Upper lobe of left lung (tissue), 6 donors: ENCODE data around the gene ZNRF1. TPM values are rescaled to one million over a fixed set of nuclear protein-coding genes. Genes with fewer than 3 reads are reported as not detected.

Source experiments
- ATAC-seq, 2 donors: fragments of 200-7000 bp; cut with Tn5 transposase; one replicate each; pipeline ENCODE4 v1.9.1; 2022; ENCODE audit warnings: mild to moderate bottlenecking in 2 of 2, moderate library complexity in 2 of 2; ENCODE audit not compliant: low FRiP score in 2 of 2
- DNase-seq, 2 donors: peaks; one replicate each; pipeline ENCODE4 v3.0.0-alpha.2; 2019 to 2020
- H3K27ac ChIP-seq, 4 donors: fragments of 200-600 bp; sonication (generic); one replicate each; pipeline ENCODE4 v1.5.1; 2016 to 2019
- H3K27me3 ChIP-seq, 4 donors: fragments of 200-600 bp; sonication (generic); one replicate each; pipeline ENCODE4 v1.5.1; 2017 to 2019
- H3K36me3 ChIP-seq, 4 donors: fragments of 200-600 bp; sonication (generic); one replicate each; pipeline ENCODE4 v1.5.1; 2016 to 2019
- H3K4me1 ChIP-seq, 4 donors: fragments of 200-600 bp; sonication (generic); one replicate each; pipeline ENCODE4 v1.5.1; 2018 to 2019
- H3K4me3 ChIP-seq, 4 donors: fragments of 200-600 bp; sonication (generic); one replicate each; pipeline ENCODE4 v1.5.1; 2017 to 2019; ENCODE audit warnings: mild to moderate bottlenecking in 2 of 4, moderate library complexity in 1 of 4
- H3K9me3 ChIP-seq, 4 donors: fragments of 200-600 bp; sonication (generic); one replicate each; pipeline ENCODE4 v1.5.1; 2018 to 2019
- EP300 ChIP-seq, 4 donors: sonication (generic); formaldehyde crosslinking; IDR thresholded peaks; one replicate each; pipeline ENCODE4 v1.5.1; 2017; ENCODE audit warnings: antibody characterized with exemption in 4 of 4, control low read depth in 2 of 4
- POLR2A ChIP-seq, 4 donors: fragments of 450-650 bp; IDR thresholded peaks; one replicate each; pipeline ENCODE4 v1.5.1; 2016 to 2017; ENCODE audit warnings: antibody characterized with exemption in 4 of 4, mild to moderate bottlenecking in 2 of 4
- POLR2AphosphoS5 ChIP-seq, 2 donors: sonication (generic); formaldehyde crosslinking; IDR thresholded peaks; one replicate each; pipeline ENCODE4 v1.5.1; 2017; ENCODE audit warnings: antibody characterized with exemption in 2 of 2
- WGBS, 2 donors: methylation state at CpG; one replicate each; pipeline ENCODE4 v1.1.5; 2017 to 2018; 5-methylcytosine and 5-hydroxymethylcytosine counted together
- total RNA-seq, 6 donors: library from RNA; depleted of rRNA in 4 of 6; stranded (reverse); fragments of >200 nt in 4 of 6; gene quantifications; one replicate each; pipeline versions ENCODE4 v1.1.0 to v1.2.1, GENCODE V29; 2016 to 2021
- TF ChIP-seq, protein P1 (sequence below), 6 experiments: fragments of 450-650 bp in 4 of 6; fragments of 200-600 bp in 2 of 6; sonication (generic) in 2 of 6; IDR thresholded peaks; one replicate each; pipeline ENCODE4 v1.5.1; 2016 to 2019; ENCODE audit warnings: antibody characterized with exemption in 6 of 6
- donor health status: DM: no; HTN: no; CAD: no; lungs with moderate emphysema.
- donor health status: DM: no; HTN: yes; CAD: no; lungs with severe emphysema.

Gene ZNRF1
- total RNA-seq, 6 donors from 2014 or later, result 18.5 to 40.0 (median 27.1) TPM

DNA sequence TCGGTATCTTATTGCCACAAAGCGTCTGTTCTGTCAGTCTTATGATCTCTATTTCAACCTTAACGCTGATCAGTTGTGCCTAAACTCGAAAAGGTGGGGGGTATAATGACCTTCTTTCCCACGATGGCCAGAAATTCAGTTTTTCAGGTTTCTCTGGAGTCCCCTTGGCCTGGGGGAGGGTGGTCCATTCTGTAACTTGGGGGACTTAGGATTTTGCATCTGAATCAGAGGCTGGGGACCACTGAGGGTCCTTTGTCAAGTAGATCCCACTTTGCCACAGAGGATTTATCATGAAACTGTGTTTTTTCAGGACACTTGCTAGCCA, 7.6 kb upstream of the ZNRF1 start:
- no peaks in the 10 kb centered on the region for H3K4me1 ChIP-seq
- no peaks in the 10 kb centered on the region for H3K27me3 ChIP-seq
- TF ChIP-seq EP300 (IDR thresholded peaks at IDR 0.05), result no peak
- TF ChIP-seq, protein P1, sequence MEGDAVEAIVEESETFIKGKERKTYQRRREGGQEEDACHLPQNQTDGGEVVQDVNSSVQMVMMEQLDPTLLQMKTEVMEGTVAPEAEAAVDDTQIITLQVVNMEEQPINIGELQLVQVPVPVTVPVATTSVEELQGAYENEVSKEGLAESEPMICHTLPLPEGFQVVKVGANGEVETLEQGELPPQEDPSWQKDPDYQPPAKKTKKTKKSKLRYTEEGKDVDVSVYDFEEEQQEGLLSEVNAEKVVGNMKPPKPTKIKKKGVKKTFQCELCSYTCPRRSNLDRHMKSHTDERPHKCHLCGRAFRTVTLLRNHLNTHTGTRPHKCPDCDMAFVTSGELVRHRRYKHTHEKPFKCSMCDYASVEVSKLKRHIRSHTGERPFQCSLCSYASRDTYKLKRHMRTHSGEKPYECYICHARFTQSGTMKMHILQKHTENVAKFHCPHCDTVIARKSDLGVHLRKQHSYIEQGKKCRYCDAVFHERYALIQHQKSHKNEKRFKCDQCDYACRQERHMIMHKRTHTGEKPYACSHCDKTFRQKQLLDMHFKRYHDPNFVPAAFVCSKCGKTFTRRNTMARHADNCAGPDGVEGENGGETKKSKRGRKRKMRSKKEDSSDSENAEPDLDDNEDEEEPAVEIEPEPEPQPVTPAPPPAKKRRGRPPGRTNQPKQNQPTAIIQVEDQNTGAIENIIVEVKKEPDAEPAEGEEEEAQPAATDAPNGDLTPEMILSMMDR (IDR thresholded peaks at IDR 0.05), result no peak
- TF ChIP-seq POLR2A (IDR thresholded peaks at IDR 0.05), result no peak
- no peak for TF ChIP-seq POLR2AphosphoS5 (IDR thresholded peaks at IDR 0.05)
- no peak overlapping the region for H3K27ac ChIP-seq
- H3K9me3 ChIP-seq, result no peaks in the 10 kb centered on the region
- DNase-seq (no peak), ATAC-seq (no peak)
- H3K4me3 ChIP-seq, result no peak overlapping the region
- H3K36me3 ChIP-seq, result no peaks in the 10 kb centered on the region
- WGBS, 2 donors, result 84 to 85% methylated on average over 5 of the region's 5 CpGs

DNA sequence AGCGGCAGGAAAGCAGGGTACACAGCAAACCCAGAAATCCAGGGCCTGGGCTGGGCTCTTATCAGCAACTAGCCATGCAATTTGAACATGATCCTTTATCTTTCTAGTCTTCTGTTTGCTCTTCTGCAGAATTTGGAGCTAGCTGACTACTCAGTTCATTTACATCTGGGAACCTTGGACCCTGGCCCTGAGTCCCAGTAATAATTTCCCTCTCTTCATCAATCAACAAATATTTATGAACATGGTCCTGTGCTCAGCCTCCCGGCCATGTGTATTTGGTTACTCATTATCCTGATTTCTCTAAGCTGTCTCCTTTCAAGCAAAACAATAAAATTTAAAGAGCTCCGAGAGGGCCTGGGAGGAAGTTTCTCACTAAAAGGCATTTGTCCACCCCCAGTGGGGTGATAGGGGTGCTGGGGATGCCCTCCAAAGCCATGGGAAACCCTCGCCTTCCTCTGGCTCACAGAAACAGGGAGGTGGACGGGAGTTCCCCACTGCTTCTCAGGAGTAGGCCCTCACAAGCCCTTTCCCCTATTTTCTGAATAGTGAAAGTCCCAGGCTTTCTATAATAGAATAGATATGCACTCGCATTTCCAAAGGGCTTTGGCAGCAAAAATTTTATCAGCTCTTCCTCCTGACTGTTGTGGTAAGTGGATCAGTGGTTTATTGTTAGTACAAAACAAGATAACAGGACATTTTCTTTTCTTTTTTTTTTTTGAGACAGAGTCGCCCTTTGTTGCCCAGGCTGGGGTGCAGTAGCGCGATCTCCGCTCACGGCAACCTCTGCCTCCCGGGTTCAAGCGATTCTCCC, 7.0 kb upstream of the ZNRF1 start:
- ATAC-seq, result no peak
- no peaks in the 10 kb centered on the region for H3K4me1 ChIP-seq
- H3K4me3 ChIP-seq, result no peak overlapping the region
- peak overlapping the region in 2 of 4 donors; percentile 4 to 36 for H3K27ac ChIP-seq
- no peak for DNase-seq
- TF ChIP-seq EP300 (IDR thresholded peaks at IDR 0.05) (no peak), POLR2AphosphoS5 (IDR thresholded peaks at IDR 0.05) (no peak), POLR2A (IDR thresholded peaks at IDR 0.05) (no peak)
- TF ChIP-seq, protein P1 (IDR thresholded peaks at IDR 0.05), result no peak
- no peaks in the 10 kb centered on the region for H3K27me3 ChIP-seq
- 65 to 70% methylated on average over 13 of the region's 13 CpGs for WGBS, 2 donors
- no peaks in the 10 kb centered on the region for H3K36me3 ChIP-seq
- H3K9me3 ChIP-seq, result no peaks in the 10 kb centered on the region

DNA sequence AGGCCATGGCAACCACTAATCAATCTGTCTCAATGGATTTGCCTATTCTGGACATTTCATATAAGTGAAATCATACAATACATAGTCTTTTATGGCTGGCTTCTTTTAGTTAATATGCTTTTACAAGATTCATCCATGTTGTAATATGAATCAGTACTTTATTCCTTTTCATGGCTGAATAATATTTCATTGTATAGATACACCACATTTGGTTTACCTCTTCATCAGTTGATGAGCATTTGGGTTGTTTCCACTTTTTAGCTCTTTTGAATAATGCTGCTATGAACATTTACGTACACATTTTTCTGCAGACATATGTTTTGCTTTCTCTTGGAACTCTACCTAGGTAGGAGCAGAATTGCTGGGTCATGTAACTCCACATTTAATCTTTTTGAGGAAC, 2.8 kb upstream of the ZNRF1 start:
- ATAC-seq (no peak), DNase-seq (no peak)
- H3K4me3 ChIP-seq, result no peak overlapping the region
- peaks cover 16 to 25% (median 24%) of the 10 kb centered on the region in 4 donors for H3K4me1 ChIP-seq
- TF ChIP-seq POLR2A (IDR thresholded peaks at IDR 0.05) (no peak), POLR2AphosphoS5 (IDR thresholded peaks at IDR 0.05) (no peak), EP300 (IDR thresholded peaks at IDR 0.05) (no peak)
- TF ChIP-seq, protein P1 (IDR thresholded peaks at IDR 0.05), result no peak
- H3K36me3 ChIP-seq, result no peaks in the 10 kb centered on the region
- H3K27me3 ChIP-seq, result no peaks in the 10 kb centered on the region
- H3K9me3 ChIP-seq, result no peaks in the 10 kb centered on the region
- WGBS, 2 donors, result 94 to 100% methylated on average over 1 of the region's 1 CpG
- no peak overlapping the region for H3K27ac ChIP-seq

DNA sequence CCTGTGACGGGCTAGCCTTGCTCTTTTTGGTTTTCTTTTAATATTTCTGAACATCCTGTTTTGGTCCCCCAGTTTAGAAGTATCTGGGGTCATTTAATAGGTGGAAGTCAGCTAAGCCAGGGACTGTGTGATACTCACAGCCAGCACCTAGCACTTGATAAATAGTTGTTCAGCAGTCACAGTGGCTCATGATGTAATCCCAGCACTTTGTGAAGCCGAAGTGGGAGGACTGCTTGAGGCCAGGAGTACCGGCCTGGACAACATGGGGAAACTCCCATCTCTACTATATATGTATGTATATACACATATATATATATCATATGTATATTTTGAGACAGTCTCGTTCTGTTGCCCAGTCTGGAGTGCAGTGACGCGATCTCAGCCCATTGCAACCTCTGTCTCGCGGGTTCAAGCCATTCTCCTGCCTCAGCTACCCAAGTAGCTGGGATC, 1.8 kb upstream of the ZNRF1 start:
- ATAC-seq (peak in 1 of 2 donors; percentile 60), DNase-seq (peak in 1 of 2 donors; percentile 76)
- H3K4me3 ChIP-seq, result no peak overlapping the region
- peaks cover 25 to 30% (median 26%) of the 10 kb centered on the region in 4 donors for H3K4me1 ChIP-seq
- WGBS, 2 donors, result 82 to 87% methylated on average over 8 of the region's 8 CpGs
- H3K36me3 ChIP-seq, result no peaks in the 10 kb centered on the region
- no peak overlapping the region for H3K27ac ChIP-seq
- H3K9me3 ChIP-seq, result no peaks in the 10 kb centered on the region
- no peaks in the 10 kb centered on the region for H3K27me3 ChIP-seq
- TF ChIP-seq EP300 (IDR thresholded peaks at IDR 0.05), result no peak
- TF ChIP-seq, protein P1 (IDR thresholded peaks at IDR 0.05), result no peak
- TF ChIP-seq POLR2AphosphoS5 (IDR thresholded peaks at IDR 0.05), result no peak
- no peak for TF ChIP-seq POLR2A (IDR thresholded peaks at IDR 0.05)
